Activated CD4-positive, alpha-beta memory T cell treated with anti-CD3 and anti-CD28 coated beads for 36 hours (primary cell): ENCODE data around the gene RAC2. TPM values are rescaled to one million over a fixed set of nuclear protein-coding genes. Genes with fewer than 3 reads are reported as not detected.

Experiments
- CTCF ChIA-PET: fragments of 350-600 bp; sonication (Branson Sonifier 250); formaldehyde crosslinking; loops from one replicate; lab custom pipeline; 2021; ENCODE audit warnings: antibody characterized with exemption, inconsistent platforms; lab: Charles Lee
- POLR2A ChIA-PET: fragments of 350-600 bp; sonication (Branson Sonifier 250); formaldehyde crosslinking; loops from one replicate; lab custom pipeline; 2021; ENCODE audit warnings: antibody characterized with exemption; lab: Charles Lee
- DNase-seq: peaks from one replicate; pipeline ENCODE4 v3.0.0-alpha.2; 2020
- H3K27ac Mint-ChIP-seq: one replicate; pipeline ENCODE4 v1.8.0; 2021; ENCODE audit warnings: mixed read lengths
- H3K27me3 Mint-ChIP-seq: one replicate; pipeline ENCODE4 v1.8.0; 2021; ENCODE audit warnings: mixed read lengths
- H3K36me3 Mint-ChIP-seq: one replicate; pipeline ENCODE4 v1.8.0; 2021; ENCODE audit warnings: mixed read lengths
- H3K4me1 Mint-ChIP-seq: one replicate; pipeline ENCODE4 v1.8.0; 2021; ENCODE audit warnings: low read depth, mixed read lengths
- H3K4me3 Mint-ChIP-seq: one replicate; pipeline ENCODE4 v1.8.0; 2021; ENCODE audit warnings: mild to moderate bottlenecking, mixed read lengths
- H3K9me3 Mint-ChIP-seq: one replicate; pipeline ENCODE4 v1.8.0; 2021; ENCODE audit warnings: mixed read lengths
- intact Hi-C: fragments of 100-400 bp; cut with micrococcal nuclease; formaldehyde crosslinking; loops from one replicate; pipeline ENCODE4 v1.15.1; 2023
- total RNA-seq, 2 experiments: library from RNA; stranded (reverse); gene quantifications; one replicate each; pipeline ENCODE4 v1.2.3, GENCODE V29; 2021

Gene RAC2
- total RNA-seq, 2 experiments from 2014 or later: 714 to 727 TPM

DNA sequence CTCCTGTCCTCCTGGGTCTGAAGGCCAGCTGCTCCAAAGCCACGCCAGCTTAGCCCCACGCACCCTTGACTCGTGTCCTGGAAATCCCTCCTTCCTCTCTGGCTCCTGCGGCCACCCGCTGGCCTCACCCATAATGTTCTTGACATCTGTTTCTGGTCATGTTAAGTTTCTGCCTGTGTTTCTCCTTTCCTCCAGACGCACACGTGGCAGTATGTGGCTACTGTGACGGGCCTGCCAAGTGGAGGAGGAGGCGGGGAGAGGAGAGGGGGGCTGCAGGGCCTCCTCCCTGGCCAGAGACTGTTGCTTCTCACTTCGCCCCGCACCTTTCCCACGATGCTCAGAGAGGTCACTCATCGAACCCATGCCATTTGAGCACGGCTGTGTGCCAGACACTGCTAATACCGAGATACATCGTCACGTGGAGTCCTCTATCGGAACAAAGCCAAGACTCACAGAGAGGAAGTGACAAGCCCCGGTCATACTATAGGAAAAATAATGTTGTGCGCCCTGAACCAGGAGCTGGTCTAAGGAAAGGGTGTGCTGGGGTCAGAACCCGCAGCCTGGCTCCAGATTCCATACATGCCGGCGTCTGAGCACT, 67.5 kb downstream of the RAC2 start:
- DNase-seq: no peak

DNA sequence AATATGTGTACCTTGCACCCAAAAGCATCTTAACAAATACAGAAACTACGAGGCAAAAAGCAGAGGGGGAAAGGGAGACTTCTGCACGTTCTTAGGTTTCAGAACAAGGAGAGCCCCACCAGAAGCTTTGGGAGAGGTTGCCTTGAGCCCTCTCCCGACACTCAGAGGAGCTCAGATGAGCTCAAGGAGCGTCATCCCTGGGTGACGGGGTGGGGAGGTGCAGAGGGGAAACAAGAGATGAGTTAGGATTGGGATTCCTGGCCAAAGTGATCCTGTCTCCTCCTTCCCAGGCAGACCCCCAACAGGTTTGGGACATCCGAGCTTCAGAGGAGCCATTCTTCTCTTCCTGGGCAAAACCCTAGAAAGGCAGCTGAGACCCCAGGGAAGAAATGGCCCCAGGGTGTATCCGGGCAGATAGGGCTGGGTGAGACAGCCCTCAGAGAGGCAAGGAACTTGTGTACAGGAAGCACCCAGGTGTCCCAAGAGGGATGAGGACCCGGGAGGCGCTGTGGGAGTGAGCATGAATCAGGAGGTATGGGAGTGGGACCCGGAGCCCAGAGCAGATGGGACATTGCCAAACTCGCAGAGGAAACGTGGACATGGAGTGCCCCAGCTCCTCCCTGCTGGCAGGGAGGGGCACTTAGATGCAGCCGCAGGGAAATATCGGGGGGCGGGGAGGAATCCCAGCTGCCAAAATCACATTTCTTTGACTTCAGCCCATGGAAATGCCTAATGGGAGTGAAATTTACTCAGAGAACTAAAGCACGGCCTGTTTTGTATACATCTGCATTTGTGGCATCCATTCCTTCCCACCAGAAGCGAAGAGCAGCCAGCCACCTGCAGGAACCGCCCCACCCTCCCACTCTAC, 68.4 kb downstream of the RAC2 start:
- Mint-ChIP-seq H3K27ac (no peak overlapping the region), H3K36me3 (no peaks in the 10 kb centered on the region), H3K4me1 (peaks cover 4% of the 10 kb centered on the region), H3K4me3 (no peak overlapping the region), H3K9me3 (no peaks in the 10 kb centered on the region), H3K27me3 (peaks cover 3% of the 10 kb centered on the region)
- DNase-seq: no peak
- CTCF ChIA-PET: interaction anchor here (1.0 to 1.6 kb wide), 3 partner anchors 9 to 322 kb away, joined by 3 to 4 read pairs (median 4); no protein-coding TSS in a partner anchor
- POLR2A ChIA-PET: no interaction called here
- intact Hi-C loops: no loop called here

More for the DNA sequence above, 67.5 kb downstream of the RAC2 start:
- Mint-ChIP-seq H3K27me3 (peaks cover 3% of the 10 kb centered on the region), H3K27ac (no peak overlapping the region), H3K4me1 (peaks cover 4% of the 10 kb centered on the region), H3K36me3 (no peaks in the 10 kb centered on the region), H3K9me3 (no peaks in the 10 kb centered on the region), H3K4me3 (no peak overlapping the region)
- intact Hi-C loops: no loop called here
- POLR2A ChIA-PET: no interaction called here
- CTCF ChIA-PET: interaction anchor here (1.1 to 1.6 kb wide), 3 partner anchors 10 to 323 kb away, joined by 4 to 5 read pairs (median 4); no protein-coding TSS in a partner anchor

Other genes starting within 250 kb of the RAC2 start
- gene TST, start 224.8 kb downstream of the RAC2 start, total RNA-seq: 1 to 10 TPM; 5.5 TPM
- gene MPST, start 224.5 kb downstream of the RAC2 start, total RNA-seq: 10 to 100 TPM; 16.9 to 17.6 TPM
- 10 to 100 TPM; 46.0 to 47.3 TPM for gene KCTD17, start 192.5 kb downstream of the RAC2 start, total RNA-seq
- 10 to 100 TPM; 39.9 to 42.1 TPM for gene TMPRSS6, start 134.6 kb downstream of the RAC2 start, total RNA-seq
- 100 to 1,000 TPM; 306 to 310 TPM for gene IL2RB, start 94.4 kb downstream of the RAC2 start, total RNA-seq
- 10 to 100 TPM; 11.1 to 13.0 TPM for gene C1QTNF6, start 56.0 kb downstream of the RAC2 start, total RNA-seq
- gene SSTR3, start 31.8 kb downstream of the RAC2 start, total RNA-seq: 1 to 10 TPM; 8.5 to 9.3 TPM
- gene CYTH4, start 38.2 kb upstream of the RAC2 start, total RNA-seq: 10 to 100 TPM; 58.7 to 60.5 TPM
- gene ELFN2, start 183.2 kb upstream of the RAC2 start, total RNA-seq: under 1 TPM; 0.39 to 0.57 TPM
- gene MFNG, start 242.1 kb upstream of the RAC2 start, total RNA-seq: 100 to 1,000 TPM; 101 to 106 TPM